Measurements from ENCODE around the gene NEK6. TPM values are rescaled to one million over a fixed set of nuclear protein-coding genes. Genes with fewer than 3 reads are reported as not detected.

Gene NEK6
- total RNA-seq, 1 experiment from 2014 or later, result 72.6 TPM

DNA sequence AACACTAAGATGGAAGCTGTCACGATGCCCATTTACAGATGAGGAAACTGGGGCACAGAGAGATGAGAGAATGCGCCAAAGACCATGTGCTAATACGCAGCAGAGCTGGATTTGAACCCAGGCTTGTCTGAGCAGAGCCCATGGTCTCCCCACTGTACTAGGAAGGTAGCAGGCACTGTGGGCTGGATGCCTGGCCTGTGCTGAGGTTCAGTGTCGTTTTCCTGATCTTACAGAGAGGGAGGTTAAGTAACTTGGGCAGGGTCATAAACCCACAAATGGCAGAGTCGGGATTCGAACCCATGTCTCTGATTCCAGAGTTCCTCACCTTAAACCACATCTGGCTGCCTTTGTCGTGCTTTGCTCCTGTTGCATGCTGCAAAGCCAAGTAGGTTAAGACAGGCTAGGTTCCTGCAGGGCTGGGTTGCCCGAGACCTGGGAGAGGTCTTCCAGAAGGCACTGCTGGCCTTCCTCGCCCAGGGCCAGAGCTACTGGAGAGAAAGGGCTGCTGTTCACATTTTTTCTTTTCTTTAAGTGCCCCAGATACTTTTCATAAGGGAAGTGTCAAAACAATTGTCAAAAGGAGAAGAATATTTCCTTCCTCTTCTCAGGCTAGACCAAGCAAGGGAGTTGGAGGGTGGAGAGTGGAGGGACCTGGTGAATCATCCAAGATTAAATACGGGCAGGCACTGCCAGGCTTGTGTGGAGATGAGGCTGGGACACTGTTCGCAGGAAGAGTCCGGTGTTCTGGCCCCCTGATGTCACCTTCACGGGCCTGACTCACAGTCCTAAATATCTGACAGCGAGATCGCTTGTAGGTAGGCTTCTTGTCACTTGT lies 3.2 kb downstream of the NEK6 start:
- DNase-seq (ENCODE audit: low read depth), result peak; percentile 74

DNA sequence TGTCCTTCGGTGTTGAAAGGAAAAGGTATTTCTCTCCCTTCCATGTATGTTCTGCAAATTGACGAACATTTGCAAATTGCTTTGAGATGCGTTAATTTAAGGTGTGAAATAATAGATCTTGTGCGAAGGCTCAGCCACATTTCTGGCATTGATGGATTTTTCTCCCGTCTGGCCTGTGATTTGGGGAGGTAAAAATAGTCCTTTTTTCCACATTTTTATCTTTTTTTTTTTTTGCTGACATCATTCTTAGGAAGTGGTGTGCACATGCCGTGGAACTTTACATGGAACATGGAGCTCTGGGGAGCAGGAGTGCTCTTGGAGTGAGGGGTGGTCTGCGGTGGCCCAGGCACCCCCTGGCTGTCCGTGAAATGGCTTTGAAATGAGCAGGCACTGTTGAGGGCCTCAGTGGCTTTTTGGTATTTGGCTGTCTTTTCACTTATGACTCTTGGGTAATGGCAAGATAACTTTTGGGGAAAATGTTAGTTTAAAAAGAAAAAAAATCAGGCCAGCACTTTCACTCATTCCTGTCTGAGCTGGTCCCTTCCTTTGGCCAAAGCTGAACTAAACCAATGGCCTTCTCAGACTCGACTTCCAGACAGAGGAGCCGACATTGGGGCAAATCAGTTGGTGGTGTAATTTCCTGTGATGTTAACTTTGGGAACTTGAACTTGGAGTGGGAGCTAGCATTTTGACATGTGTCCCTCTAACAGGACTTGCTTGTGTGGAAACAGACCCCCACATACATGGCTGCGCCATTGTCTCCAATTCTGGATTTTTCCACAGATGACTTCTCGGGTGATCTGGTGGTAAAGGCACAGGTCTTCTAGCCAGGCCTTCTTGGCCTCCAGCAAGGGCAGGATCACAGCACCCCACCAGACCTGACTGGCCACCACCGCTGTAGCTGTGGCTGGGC lies 4.2 kb downstream of the NEK6 start:
- DNase-seq (ENCODE audit: low read depth), result no peak

DNA sequence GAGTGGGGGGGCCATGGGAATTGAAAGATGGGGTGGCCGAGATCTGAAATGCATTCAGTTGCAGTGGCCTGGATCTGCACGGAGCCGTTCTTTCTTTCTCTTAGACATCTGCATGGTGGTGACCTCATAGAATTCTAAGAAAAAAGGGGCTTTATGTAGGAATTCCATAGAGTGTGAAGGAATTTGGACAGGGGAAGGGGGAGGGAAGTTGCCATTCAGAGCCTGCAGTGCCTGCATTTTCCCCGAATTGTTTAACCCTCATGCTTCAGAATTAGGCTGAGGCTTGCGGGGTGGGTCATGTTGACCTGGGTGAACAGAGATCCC lies 4.9 kb downstream of the NEK6 start:
- no peak for DNase-seq (ENCODE audit: low read depth)

DNA sequence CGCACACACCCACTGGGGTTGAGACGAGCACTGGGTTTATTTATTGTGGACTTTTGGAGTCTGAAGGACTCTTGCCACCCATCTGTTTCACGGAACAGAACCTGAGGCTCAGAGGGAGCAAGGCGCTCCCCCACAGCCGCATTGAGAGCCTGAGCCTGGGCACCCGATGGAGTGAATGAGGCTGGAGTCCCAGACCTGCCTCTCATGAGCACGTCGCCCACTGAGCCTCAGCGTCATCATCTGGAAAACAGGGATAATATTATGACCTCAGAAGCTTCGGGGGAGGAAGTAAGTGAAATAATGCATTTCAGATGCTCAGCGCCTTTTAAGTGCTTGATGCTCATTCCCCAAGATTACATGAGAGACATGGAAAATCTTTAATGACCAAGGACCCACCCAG lies 5.5 kb downstream of the NEK6 start:
- no peak for DNase-seq (ENCODE audit: low read depth)

DNA sequence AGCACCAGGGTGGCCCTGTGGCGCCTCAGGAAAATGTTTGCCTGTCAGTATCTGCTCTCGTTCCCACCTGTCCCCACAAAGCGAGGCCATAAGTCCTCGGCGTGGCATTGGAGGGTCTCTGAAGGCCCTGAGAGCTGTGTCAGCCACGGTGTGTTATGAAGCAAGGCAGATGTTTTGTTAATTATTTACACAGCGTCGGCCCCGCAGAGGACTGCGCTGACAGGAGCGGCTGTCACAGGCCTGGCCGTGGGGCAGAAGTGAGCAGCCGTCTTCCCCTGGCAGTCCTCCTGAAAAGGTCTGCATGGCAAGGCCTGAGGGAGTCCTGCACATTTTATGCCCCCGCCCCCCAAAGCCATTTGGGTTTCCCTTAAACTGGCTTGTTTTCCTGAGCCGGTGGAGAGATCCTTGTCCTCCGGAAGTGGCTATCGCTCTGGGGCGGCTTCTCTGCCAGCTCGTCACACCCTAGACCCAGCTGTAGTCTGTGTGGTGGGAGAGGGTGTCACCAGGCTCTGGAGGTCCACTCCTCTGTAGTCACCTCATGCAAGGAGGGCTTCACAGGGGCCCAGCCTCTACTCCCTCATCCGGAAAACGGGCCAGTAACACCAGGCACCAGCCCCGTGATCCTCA lies 6.2 kb downstream of the NEK6 start:
- no peak for DNase-seq (ENCODE audit: low read depth)

DNA sequence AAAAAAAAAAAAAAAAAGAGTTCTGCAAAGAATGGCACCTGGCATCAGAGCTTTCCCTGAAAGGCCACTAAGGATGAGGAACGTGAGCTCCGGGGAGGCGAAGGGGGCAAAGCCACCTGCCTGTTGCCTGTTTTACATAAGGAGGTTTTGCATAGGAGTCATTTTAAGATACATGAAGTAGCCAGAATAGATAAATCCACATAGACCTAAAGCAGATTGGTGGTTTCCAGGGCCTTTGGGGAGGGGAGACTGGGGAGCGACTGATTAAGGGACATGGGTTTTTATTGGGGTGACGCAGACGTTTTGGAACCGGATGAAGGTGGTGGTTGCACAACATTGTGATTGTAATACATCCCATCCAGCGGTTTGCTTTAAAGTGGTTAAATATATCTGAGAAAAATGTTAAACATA lies 7.1 kb downstream of the NEK6 start:
- DNase-seq (ENCODE audit: low read depth), result no peak

DNA sequence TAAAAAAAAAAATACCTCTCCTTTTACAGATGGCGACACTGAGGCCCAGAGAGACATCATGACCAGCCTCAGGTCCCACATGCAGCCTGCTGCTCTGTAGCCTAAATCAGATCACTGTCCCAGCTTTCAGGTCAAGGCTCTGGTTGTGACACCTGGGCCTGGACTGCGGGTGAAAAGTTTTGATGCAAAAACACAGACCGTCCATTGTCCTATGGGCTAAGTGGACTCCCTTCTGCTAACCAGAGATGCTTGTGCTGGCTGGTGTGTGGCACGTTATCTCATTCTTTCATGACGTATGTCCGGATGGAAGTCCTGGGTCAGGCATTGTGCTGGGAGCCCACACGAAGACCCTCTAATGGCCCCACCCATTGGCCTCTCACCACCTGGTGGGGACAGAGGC lies 7.8 kb downstream of the NEK6 start:
- DNase-seq (ENCODE audit: low read depth), result no peak

DNA sequence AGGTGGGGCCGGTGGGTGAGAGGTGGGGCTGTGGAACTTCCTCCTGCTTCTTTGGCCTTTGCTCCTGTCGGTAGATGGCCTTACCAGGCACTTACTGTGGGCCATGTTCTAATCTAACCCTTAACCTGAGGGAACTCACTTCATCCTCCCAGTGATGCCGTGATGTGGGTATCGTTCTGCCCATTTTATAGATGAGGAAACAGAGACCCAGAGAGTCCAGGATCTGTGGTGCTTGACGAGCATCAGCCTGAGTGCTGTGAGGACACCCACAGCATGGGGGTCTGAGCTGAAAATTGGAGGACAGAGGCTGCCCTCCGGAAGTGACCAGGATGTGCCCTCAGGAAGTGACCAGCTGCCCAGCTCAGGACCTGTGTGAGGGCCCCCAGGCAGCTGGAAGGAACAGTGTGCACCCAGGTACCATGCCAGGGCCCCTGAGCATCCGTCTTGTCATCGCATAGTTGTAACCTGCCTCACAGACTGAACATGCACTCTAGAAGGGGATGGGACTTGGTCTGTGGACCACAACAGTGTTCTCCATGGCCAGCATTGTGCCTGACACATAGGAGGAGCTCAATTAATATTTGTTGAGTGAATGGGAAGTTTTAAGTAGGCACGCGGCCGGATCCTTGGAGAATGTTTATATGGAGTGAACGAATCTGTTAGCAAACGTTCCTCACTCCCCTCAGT lies 8.5 kb downstream of the NEK6 start:
- peak; percentile 54 for DNase-seq (ENCODE audit: low read depth)

DNA sequence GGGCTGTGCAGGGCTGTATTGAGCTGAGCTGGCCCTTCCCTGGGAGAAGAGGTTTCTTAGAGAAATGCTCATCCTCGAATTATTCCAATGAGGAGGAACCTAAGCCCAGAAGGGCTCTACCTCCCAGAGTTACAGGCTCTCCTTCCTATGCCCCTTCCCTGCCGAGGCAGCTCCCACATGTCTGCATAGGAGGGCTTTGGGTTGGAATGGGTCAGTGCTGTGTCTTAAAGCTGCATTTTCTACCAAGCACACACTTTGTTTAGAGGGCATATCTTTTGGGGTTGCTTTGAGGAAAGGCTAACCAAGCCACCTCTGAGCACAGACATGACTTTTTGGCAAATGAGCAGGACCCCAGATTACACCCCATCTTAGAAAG lies 9.1 kb downstream of the NEK6 start:
- no peak for DNase-seq (ENCODE audit: low read depth)

DNA sequence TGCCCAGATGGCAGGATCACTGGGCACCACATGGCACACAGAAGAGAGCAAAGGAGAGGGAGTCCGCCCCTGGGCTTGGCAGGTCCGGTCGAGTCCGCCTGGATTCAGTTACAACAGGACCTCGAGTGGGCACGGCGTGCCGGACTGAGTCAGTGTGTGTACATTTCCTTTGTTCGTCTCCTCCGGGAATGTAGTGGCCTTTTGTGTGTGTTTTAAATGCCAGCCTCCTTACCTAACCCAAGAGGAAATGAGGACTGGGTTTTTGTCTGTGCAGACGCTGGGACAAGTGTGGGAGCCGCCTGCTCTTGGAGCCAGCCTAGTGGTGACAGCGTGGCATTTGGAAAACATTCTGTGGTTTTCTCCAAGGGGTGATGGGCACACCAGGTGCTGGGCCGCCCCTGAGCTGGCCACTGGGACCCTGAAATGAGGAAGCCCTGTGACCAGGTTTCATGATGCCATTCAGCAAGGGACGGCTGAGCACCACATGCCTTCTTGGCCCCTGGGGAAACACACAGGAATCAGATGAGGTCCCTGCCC lies 9.6 kb downstream of the NEK6 start:
- peak; percentile 93 for DNase-seq (ENCODE audit: low read depth)

DNA sequence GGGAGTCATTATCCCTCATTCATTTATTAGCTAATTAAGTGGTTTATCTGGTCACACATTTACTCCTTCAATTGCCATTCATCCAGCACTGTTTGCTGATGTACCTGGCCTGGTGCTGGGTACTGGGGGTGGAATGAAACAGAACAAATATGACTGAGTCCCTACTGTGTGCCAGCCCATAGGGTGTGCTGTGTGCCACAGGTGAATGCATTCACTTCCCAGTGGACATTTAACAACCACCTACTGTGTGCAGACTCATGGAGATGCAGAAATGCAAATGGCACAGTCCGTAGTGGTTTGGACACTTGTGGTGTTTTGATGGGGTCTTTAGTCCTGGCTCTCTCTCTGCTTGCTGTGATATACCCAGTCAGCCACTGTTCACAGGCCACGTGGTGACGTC lies 10.5 kb downstream of the NEK6 start:
- DNase-seq (ENCODE audit: low read depth), result no peak

DNA sequence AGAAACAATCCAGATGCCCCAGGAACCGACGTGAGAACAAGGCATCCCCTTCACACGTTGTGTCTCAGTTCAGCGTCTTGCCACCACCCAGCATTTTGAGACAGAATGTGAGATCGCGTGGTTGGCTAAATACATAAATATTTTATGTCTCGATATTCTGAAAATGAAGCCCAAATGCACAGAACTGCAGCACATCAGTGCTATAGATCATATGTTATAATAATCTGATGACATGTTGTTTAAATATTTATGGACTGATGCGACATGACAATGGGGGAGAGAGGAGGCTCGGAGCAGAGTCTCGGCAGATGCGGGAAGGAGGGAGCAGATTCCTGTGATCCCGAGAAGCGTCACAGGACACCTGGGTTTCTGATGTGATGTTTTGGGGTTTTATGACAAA lies 10.9 kb downstream of the NEK6 start:
- DNase-seq (ENCODE audit: low read depth), result no peak

DNA sequence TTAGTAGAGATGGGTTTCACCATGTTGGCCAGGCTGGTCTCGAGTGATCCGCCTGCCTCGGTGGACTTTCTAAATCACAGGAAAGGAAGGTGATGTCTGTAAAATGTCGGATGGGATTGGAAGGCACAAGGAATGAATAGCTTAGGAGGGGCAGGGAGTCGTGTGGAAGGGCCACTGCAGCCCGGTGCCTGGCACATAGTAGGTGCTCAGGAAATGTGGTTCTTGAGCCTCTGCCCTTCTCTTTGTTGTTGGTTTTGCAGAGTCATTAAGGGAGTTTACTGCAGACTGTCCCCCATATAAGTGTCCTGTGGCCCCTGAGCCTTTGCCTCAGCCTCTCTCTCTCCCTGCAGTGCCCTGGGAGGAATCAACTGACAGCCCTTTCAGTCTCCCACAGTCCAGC lies 11.8 kb downstream of the NEK6 start:
- no peak for DNase-seq (ENCODE audit: low read depth)

DNA sequence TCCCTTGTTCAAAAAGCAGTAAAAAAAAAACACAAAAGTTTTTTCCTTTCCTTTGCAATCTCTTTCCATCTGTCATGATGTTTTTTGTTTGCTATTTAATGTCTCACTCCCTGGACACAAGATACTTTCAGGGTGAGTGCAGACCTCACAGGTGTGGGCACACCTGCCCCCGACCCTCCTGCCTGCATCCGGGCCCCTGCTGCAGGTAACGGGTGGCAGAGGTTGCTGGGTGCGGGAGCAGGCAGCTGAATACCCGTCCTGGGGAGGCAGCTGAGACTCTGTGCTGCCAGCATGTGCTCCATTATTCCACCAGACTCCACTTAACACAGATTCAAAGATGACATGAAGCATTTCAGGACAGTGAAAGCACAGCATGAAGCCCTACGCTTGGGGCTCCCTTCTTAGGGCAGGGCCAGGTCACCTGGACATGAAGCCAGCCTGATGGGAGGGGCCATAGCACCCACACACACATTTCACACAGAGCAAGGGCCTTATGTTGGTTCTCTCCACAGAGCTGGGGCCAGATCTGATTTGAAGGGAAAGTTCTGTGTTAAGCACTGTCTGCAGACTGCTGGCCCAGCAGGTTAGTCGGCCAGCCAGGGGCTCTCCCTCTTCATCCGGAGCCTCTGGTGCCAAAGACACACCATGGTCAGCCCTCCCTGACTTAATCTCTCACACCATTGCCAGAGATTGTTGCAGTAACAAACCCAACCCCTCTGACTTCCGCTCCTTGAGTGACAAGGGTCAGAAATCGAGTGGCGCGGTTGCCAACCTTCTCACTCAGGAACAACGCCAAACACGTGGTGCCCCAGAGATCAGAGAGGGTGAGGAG lies 13.0 kb downstream of the NEK6 start:
- peak; percentile 46 for DNase-seq (ENCODE audit: low read depth)

DNA sequence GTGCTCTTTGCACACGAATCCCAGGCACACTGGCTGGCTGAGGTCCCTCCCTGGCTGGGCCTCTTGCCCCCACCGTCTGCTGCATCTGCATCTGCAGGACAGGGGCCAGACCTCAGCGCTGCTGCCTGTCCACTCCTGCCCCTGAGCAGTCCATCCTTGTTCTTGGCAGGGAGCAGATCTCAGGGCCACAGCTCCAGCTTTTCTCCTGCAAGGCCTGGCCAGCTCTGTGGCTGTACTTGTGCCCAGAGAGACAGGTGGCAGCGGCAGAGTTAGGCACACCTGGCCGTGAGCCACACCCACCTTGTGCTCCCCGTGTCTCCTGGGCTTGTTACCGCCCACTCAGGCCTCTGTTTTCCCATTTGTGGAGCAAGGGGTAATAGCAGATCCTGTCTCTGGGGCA lies 13.9 kb downstream of the NEK6 start:
- no peak for DNase-seq (ENCODE audit: low read depth)

DNA sequence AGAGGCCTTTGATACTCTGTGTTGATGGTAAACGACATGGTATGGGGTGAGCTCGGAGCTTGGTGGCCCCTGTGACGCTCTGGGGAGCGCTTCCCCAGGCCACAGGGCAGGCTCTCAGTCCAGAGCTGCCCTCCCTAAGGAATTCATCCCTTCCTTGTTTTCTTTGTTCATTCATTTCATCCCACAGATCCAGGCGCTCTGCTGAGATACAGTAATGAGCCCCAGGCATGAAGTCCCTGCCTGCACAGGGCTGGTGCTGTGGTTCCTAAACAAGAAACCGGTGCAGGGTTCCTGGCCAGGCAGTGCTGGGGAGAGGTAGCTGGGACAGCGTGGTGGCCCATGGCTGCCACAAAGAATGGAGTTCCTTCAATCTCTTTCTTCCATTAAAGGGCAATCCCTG lies 14.4 kb downstream of the NEK6 start:
- DNase-seq (ENCODE audit: low read depth), result no peak

DNA sequence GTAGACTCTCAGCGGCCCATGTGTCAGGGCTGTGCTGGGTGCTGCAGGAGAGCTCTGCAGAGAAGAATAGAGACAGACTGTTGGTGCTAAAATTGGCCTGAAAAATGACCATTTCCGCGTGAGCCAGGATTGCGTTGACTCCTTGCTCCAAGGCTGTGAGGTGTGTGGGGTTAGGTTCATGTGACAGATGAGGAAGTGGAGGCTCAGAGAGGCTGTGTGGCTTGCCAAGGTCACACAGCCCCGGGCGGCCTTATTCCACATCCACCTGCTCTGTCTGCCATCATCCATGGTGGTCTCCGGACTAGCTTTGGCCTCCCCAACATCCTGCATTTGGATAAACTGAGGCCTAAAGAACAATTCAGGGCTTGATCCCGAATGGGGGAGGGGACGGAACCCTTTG lies 15.2 kb downstream of the NEK6 start:
- no peak for DNase-seq (ENCODE audit: low read depth)

DNA sequence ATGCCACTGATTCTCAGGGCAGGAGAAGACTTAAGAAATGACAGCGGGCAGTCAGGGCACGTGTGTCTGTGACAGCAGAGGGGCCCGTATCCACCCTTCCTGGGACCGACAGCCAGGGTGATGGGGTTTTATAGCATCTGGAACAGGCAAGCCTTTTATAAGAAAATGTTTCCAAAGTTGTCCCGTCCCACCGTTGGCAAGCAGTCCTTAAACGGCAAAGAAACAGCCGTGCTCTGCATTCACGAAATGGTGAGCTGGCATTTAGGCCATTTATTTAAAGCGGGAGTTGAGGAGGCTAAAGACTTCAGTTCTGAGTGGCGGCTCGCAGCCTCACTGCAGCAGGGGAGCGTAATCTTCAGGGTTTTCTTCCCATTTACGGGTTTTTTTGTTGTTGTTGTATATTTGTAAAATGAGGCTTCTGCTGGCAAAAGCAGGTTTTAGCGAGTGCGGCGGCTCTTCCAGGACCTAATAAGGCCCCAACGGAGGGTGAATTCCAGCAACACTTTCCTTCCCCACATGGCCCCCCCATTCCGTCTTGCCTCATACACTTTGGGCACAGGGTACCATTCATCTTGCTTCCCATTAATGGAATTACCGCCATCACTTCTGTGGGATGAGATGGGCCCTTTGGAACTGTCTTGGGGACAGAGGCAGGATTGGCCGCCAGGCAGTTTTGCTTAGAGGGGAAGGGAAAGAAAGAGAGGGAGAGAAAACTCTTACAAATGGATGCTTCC lies 15.8 kb downstream of the NEK6 start:
- no peak for DNase-seq (ENCODE audit: low read depth)

DNA sequence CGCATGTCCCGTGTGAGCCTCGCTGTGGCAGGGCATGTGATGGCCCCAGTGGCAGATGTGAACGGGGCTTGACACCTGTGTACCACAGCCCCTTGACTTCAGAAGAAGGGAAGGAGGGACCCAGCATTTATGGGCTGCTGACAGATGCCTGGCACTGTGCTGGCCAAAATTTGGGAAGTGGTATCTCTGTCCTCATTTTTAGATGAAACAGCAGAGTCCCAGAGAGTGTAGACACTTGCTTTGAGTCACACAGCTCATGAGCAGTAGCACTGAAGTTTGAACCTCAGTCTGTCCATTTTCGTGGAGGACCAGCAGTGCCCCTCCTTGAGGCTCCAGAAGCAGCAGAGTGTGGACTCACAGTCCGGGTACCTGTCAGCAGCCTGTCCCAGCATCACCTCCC lies 16.5 kb downstream of the NEK6 start:
- DNase-seq (ENCODE audit: low read depth), result no peak

DNA sequence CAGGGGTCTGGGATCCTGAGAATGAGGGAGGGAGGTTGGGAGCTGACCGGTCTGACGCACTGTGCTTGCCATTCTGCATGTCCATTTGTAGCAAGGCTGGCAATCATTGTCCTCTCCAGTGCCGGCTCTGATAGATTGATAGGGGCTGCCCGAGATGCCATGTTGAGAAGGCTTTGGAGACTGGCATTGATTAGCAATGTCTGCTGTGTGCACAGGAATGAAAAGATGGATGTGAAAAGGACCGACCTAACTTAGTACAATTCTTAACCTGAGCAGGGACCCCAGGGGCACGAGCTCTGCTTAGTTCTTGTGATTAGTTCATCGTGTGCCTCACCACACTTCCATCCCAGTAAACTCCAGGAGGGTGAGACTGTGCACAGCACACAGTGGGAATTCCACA lies 17.0 kb downstream of the NEK6 start:
- no peak for DNase-seq (ENCODE audit: low read depth)
